ELR (cell line): ENCODE data around the gene EFHB.
A peak's percentile ranks its signal among the peaks of the same experiment; 100 is the strongest.
"Not testable (repeated sequence)": the region's sequence is repeated elsewhere in the genome, so short reads cannot be mapped to it uniquely, and the experiment has no call there.

Experiments
- DNase-seq: peaks from one replicate; pipeline ENCODE4 v3.0.0-alpha.2; 2015; ENCODE audit warnings: low read depth

Gene EFHB

GRCh38 chr3:19934098-19934566, at the start of gene EFHB:
Gene EFHB, minus strand, starts transcription at chr3:19934217. Its CDS starts 199 bp downstream, at chr3:19934018.
- DNase-seq = peak; percentile 32

- DNase-seq = peak; percentile 59
Observed at GRCh38 chr3:19972054-19972453, 38.0 kb upstream of the EFHB start.

GRCh38 chr3:19970327-19970726, 36.3 kb upstream of the EFHB start:
- DNase-seq = no peak

- no peak for DNase-seq
Observed at GRCh38 chr3:19967812-19968211, 33.8 kb upstream of the EFHB start.

GRCh38 chr3:19967208-19967607, 33.2 kb upstream of the EFHB start:
- DNase-seq = no peak

GRCh38 chr3:19961960-19962359, 27.9 kb upstream of the EFHB start:
- DNase-seq = no peak

GRCh38 chr3:19960696-19961095, 26.7 kb upstream of the EFHB start:
- DNase-seq = no peak

- DNase-seq = no peak
Observed at GRCh38 chr3:19959505-19959904, 25.5 kb upstream of the EFHB start.

GRCh38 chr3:19957354-19957753, 23.3 kb upstream of the EFHB start:
- not testable (repeated sequence) for DNase-seq

GRCh38 chr3:19954676-19955075, 20.7 kb upstream of the EFHB start:
- DNase-seq = no peak

GRCh38 chr3:19950316-19950715, 16.3 kb upstream of the EFHB start:
- DNase-seq = no peak

- no peak for DNase-seq
Observed at GRCh38 chr3:19948226-19948591, 14.2 kb upstream of the EFHB start.

GRCh38 chr3:19947549-19948225, 13.7 kb upstream of the EFHB start:
- peak; percentile 74 for DNase-seq

- DNase-seq = peak; percentile 97
Observed at GRCh38 chr3:19946832-19947548, 13.0 kb upstream of the EFHB start, which contains the start of gene RAB5A. Gene RAB5A, plus strand, starts transcription at chr3:19947097. Its CDS starts 3,802 bp downstream, at chr3:19950899.

- peak; percentile 10 for DNase-seq
Observed at GRCh38 chr3:19945969-19946831, 12.2 kb upstream of the EFHB start.

- no peak for DNase-seq
Observed at GRCh38 chr3:19945534-19945933, 11.5 kb upstream of the EFHB start.

GRCh38 chr3:19940643-19941042, 6.6 kb upstream of the EFHB start:
- DNase-seq = no peak

GRCh38 chr3:19938295-19938627, 4.2 kb upstream of the EFHB start:
- DNase-seq = no peak

- peak; percentile 6 for DNase-seq
Observed at GRCh38 chr3:19937459-19938294, 3.7 kb upstream of the EFHB start.

GRCh38 chr3:19932422-19932821, 1.6 kb downstream of the EFHB start:
- no peak for DNase-seq

GRCh38 chr3:19931767-19932188, 2.2 kb downstream of the EFHB start:
- DNase-seq = peak; percentile 57
